GM18520 (cell line): ENCODE results near the gene TTC31.
A peak's percentile ranks its signal among the peaks of the same experiment; 100 is the strongest.

Source experiments
- ATAC-seq: cut with Tn5 transposase; IDR thresholded peaks from one replicate; pipeline ENCODE4 v1.9.1; 2021; ENCODE audit not compliant: unreplicated experiment

The TTC31 gene

GRCh38 chr2:74524955-74525716 lies 42.3 kb downstream of the TTC31 start:
- ATAC-seq = no peak

- no peak for ATAC-seq
Measured at GRCh38 chr2:74525717-74526648, 43.1 kb downstream of the TTC31 start, which contains the start of gene DQX1. DQX1 (minus strand) TSS chr2:74526231; CDS start chr2:74525729, 502 bp downstream.

- ATAC-seq = no peak
Measured at GRCh38 chr2:74526649-74527230, 43.9 kb downstream of the TTC31 start.

- no peak for ATAC-seq
Measured at GRCh38 chr2:74527741-74528140, 44.9 kb downstream of the TTC31 start.

- no peak for ATAC-seq
Measured at GRCh38 chr2:74528600-74529356, 45.9 kb downstream of the TTC31 start.

GRCh38 chr2:74529357-74530238 lies 46.7 kb downstream of the TTC31 start, which contains the start of the genes AUP1 and HTRA2:
AUP1 (minus strand) TSS chr2:74529706; CDS start chr2:74529629, 77 bp downstream.
HTRA2 (plus strand) TSS chr2:74529933; CDS start chr2:74530007, 74 bp downstream.
- peak; percentile 73 for ATAC-seq

- peak; percentile 31 for ATAC-seq
Measured at GRCh38 chr2:74530239-74531187, 47.6 kb downstream of the TTC31 start.

GRCh38 chr2:74531666-74532065 lies 48.8 kb downstream of the TTC31 start:
- ATAC-seq = no peak

- ATAC-seq = no peak
Measured at GRCh38 chr2:74532222-74532621, 49.3 kb downstream of the TTC31 start.

GRCh38 chr2:74533464-74533863 lies 50.6 kb downstream of the TTC31 start:
- no peak for ATAC-seq

GRCh38 chr2:74534411-74534810 lies 51.5 kb downstream of the TTC31 start:
- no peak for ATAC-seq

- no peak for ATAC-seq
Measured at GRCh38 chr2:74535440-74535965, 52.6 kb downstream of the TTC31 start.

GRCh38 chr2:74536166-74536950 lies 53.5 kb downstream of the TTC31 start:
- no peak for ATAC-seq

GRCh38 chr2:74537140-74537539 lies 54.3 kb downstream of the TTC31 start:
- ATAC-seq = no peak

GRCh38 chr2:74538881-74539339 lies 56.0 kb downstream of the TTC31 start:
- no peak for ATAC-seq

- no peak for ATAC-seq
Measured at GRCh38 chr2:74540291-74540690, 57.4 kb downstream of the TTC31 start.

GRCh38 chr2:74542978-74543377 lies 60.1 kb downstream of the TTC31 start:
- no peak for ATAC-seq
